Measurements from ENCODE around the gene SEZ6L.

The SEZ6L gene

DNA sequence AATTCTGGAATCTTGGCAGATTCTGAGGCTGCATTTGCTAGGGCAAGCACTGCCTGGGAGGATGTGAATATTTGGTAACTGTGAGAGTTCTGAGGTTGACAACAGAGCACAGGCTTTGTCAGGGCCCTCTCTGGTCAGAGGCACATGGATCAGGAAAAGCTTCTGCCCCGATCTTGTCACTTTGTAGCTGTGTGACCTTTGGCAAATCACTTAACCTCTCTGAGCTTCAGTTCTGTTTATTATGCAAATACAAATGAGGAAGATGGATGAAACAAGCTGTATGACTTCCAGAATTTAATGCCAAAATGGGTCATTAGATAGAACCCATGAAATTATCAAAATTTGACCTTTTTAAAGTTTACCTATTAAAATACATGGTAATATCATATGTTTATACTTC is 94.9 kb downstream of the SEZ6L start:
- CTCF ChIA-PET: no interaction called here
- POLR2A ChIA-PET: no interaction called here
- H3K4me3 ChIP-seq (ENCODE audit: low read depth, low read length): no peak overlapping the region
- DNase-seq (ENCODE audit: low read depth, low spot score): no peak
- TF ChIP-seq, protein P1, sequence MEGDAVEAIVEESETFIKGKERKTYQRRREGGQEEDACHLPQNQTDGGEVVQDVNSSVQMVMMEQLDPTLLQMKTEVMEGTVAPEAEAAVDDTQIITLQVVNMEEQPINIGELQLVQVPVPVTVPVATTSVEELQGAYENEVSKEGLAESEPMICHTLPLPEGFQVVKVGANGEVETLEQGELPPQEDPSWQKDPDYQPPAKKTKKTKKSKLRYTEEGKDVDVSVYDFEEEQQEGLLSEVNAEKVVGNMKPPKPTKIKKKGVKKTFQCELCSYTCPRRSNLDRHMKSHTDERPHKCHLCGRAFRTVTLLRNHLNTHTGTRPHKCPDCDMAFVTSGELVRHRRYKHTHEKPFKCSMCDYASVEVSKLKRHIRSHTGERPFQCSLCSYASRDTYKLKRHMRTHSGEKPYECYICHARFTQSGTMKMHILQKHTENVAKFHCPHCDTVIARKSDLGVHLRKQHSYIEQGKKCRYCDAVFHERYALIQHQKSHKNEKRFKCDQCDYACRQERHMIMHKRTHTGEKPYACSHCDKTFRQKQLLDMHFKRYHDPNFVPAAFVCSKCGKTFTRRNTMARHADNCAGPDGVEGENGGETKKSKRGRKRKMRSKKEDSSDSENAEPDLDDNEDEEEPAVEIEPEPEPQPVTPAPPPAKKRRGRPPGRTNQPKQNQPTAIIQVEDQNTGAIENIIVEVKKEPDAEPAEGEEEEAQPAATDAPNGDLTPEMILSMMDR (IDR thresholded peaks at IDR 0.05; ENCODE audit: insufficient read depth, low read length, missing control alignments): no peak

DNA sequence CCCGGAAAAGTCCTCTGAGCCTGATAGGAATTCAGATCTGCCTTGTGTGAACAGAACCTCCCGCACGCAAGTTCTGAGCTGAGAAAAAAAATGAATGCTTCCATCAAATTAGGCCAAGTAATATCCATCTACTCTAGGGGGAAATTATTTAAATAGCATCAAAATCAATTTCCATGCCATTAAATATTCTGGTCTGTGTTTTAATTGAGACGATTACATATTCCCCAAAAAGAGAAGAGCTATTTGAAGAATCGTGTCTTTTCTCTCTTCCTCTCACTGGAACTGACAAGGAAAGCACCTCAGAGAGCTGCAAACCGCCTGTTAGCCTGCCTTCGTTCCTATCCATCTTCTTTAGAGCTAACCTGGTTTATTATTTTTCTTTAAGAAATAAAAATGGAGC is 96.0 kb downstream of the SEZ6L start:
- ChIA-PET POLR2A (no interaction called here), CTCF (interaction anchor here (2.5 kb wide), 1 partner anchor 93 kb away, joined by 7 read pairs; no protein-coding TSS in a partner anchor)
- no peak overlapping the region for H3K4me3 ChIP-seq (ENCODE audit: low read depth, low read length)
- no peak for DNase-seq (ENCODE audit: low read depth, low spot score)
- TF ChIP-seq, protein P1 (IDR thresholded peaks at IDR 0.05; ENCODE audit: insufficient read depth, low read length, missing control alignments): no peak

DNA sequence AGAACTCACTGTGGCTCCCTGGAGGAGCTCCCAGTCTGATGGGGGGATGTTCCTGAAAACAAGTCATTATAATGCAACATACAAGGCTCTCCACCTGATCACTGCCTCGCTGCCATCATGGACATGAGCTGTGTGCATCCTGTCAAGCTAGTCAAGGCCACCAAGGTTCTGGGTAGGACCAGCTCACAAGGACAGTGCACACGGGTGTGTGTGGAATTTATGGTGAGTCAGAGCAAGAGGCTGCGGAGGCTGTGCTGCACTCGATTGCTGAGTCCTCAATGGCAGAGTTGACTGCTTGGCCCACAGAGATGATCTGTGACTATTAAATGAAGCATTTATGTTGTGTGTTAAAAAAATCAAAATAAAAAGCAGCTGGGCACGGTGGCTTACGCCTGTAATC is 96.6 kb downstream of the SEZ6L start:
- TF ChIP-seq, protein P1 (IDR thresholded peaks at IDR 0.05; ENCODE audit: insufficient read depth, low read length, missing control alignments): no peak
- no peak for DNase-seq (ENCODE audit: low read depth, low spot score)
- ChIA-PET POLR2A (no interaction called here), CTCF (interaction anchor here (2.5 kb wide), 1 partner anchor 94 kb away, joined by 7 read pairs; no protein-coding TSS in a partner anchor)
- H3K4me3 ChIP-seq (ENCODE audit: low read depth, low read length): no peak overlapping the region

DNA sequence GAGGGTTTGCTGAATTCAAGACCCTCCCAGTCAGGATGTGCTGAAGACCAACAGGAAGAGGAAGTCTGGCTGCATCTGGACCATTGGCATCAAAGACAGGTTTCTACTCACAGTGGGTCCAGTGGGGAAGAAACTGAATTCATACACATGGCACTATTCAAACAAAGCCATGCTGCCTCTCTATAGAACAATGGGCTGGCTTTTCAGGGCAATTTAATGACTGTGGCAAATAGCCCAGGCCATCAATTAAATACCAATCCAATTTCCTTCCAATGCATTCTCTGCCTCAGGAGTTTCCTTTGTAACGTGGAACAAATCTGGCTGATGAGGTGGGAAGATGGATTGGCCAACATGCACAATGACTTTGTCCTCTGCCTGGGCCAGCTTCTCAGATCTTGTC is 98.6 kb downstream of the SEZ6L start:
- no peak for DNase-seq (ENCODE audit: low read depth, low spot score)
- POLR2A ChIA-PET: no interaction called here
- TF ChIP-seq, protein P1 (IDR thresholded peaks at IDR 0.05; ENCODE audit: insufficient read depth, low read length, missing control alignments): no peak
- CTCF ChIA-PET: no interaction called here
- H3K4me3 ChIP-seq (ENCODE audit: low read depth, low read length): no peak overlapping the region

DNA sequence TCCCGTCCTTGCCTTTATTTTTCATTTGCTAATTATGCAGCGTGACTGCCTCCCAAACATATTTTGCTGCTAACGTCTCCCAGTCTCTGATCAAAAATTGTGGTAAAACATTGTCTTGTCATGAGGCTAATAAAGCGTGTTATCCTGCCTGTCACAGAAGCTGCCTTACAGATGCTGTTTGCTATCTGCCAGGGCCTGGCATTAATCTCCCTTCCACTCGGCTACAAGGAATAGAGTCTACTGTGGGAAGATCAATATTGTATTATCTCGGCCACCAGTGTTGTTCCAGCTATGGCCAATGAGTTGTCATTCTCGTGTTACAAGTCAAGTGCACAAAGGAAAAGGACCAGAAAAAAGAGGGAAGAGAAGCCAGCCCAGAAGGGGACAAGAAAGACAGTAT is 100.3 kb downstream of the SEZ6L start:
- no peak overlapping the region for H3K4me3 ChIP-seq (ENCODE audit: low read depth, low read length)
- ChIA-PET POLR2A (no interaction called here), CTCF (interaction anchor here (0.9 kb wide), 1 partner anchor 11 kb away, joined by 3 read pairs; no protein-coding TSS in a partner anchor)
- DNase-seq (ENCODE audit: low read depth, low spot score): no peak
- TF ChIP-seq, protein P1 (IDR thresholded peaks at IDR 0.05; ENCODE audit: insufficient read depth, low read length, missing control alignments): no peak

DNA sequence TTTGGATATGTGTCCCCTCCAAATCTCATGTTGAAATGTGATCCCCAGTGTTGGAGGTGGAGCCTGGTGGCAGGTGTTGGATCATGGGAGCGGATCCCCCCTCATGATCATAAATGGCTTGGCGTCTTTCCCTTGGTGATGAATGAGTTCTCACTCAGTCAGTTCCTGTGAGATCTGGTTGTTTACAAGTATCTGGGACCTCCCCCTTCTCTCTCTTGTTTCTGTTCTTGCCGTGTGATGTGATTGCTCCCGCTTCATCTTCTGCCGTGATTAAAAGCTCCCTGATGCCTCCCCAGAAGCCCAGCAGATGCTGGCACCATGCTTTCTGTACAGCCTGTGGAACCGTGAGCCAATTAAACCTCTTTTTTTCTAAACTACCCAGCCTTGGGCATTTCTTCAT is 102.2 kb downstream of the SEZ6L start:
- no peak overlapping the region for H3K4me3 ChIP-seq (ENCODE audit: low read depth, low read length)
- ChIA-PET CTCF (no interaction called here), POLR2A (no interaction called here)
- no peak for DNase-seq (ENCODE audit: low read depth, low spot score)
- TF ChIP-seq, protein P1 (IDR thresholded peaks at IDR 0.05; ENCODE audit: insufficient read depth, low read length, missing control alignments): no peak

All from AG04449 (cell line).